WTC11 (cell line): Measurements from ENCODE around the gene ARHGAP15. TPM values are rescaled to one million over a fixed set of nuclear protein-coding genes. Genes with fewer than 3 reads are reported as not detected.

Experiments used
- ATAC-seq: fragments of 200-7000 bp; cut with Tn5 transposase; 2 replicates; pipeline ENCODE4 v1.10.0; 2021; ENCODE audit warnings: mild to moderate bottlenecking, moderate library complexity
- CTCF ChIA-PET: fragments of 300-600 bp; sonication (Branson Sonifier 250); formaldehyde crosslinking; loops from one replicate; lab custom pipeline; 2021; ENCODE audit warnings: antibody characterized with exemption; lab: Charles Lee
- POLR2A ChIA-PET: fragments of 350-600 bp; sonication (Branson Sonifier 250); formaldehyde crosslinking; loops from one replicate; lab custom pipeline; 2021; ENCODE audit warnings: antibody characterized with exemption; lab: Charles Lee
- DNase-seq: peaks from one replicate; pipeline ENCODE4 v3.0.0; 2021; ENCODE audit warnings: low spot score
- H3K27ac Mint-ChIP-seq: 2 replicates; pipeline ENCODE4 v1.8.0; 2021; ENCODE audit warnings: mixed read lengths
- H3K27me3 Mint-ChIP-seq: 2 replicates; pipeline ENCODE4 v1.8.0; 2021; ENCODE audit warnings: low read depth, mild to moderate bottlenecking, moderate library complexity, mixed read lengths
- H3K36me3 Mint-ChIP-seq: 2 replicates; pipeline ENCODE4 v1.8.0; 2021; ENCODE audit warnings: mixed read lengths
- H3K4me1 Mint-ChIP-seq: 2 replicates; pipeline ENCODE4 v1.8.0; 2022; ENCODE audit warnings: mixed read lengths
- H3K4me3 Mint-ChIP-seq: 2 replicates; pipeline ENCODE4 v1.8.0; 2021; ENCODE audit warnings: mild to moderate bottlenecking, moderate library complexity, mixed read lengths
- H3K9me3 Mint-ChIP-seq: 2 replicates; pipeline ENCODE4 v1.8.0; 2021; ENCODE audit warnings: mixed read lengths
- CBFB ChIP-seq: sonication (generic); formaldehyde crosslinking; IDR thresholded peaks from 2 replicates; pipeline ENCODE4 v1.8.1; 2022; ENCODE audit warnings: mild to moderate bottlenecking, low read depth, missing genetic modification reagents
- CREB1 ChIP-seq: sonication (generic); formaldehyde crosslinking; IDR thresholded peaks from 2 replicates; pipeline ENCODE4 v1.8.0; 2023; ENCODE audit warnings: mild to moderate bottlenecking, missing genetic modification reagents
- NR2C2 ChIP-seq: sonication (generic); formaldehyde crosslinking; IDR thresholded peaks from 2 replicates; pipeline ENCODE4 v1.8.0; 2022; ENCODE audit warnings: mild to moderate bottlenecking, missing genetic modification reagents
- OVOL2 ChIP-seq: fragments of 250-450 bp; sonication (Bioruptor Pico); IDR thresholded peaks from 2 replicates; pipeline ENCODE4 v1.9.0; 2021; ENCODE audit warnings: mild to moderate bottlenecking, borderline replicate concordance
- PRRX2 ChIP-seq: fragments of 250-450 bp; sonication (Bioruptor Pico); IDR thresholded peaks from 2 replicates; pipeline ENCODE4 v1.8.0; 2021; ENCODE audit warnings: mild to moderate bottlenecking
- SMAD3 ChIP-seq: sonication (generic); formaldehyde crosslinking; IDR thresholded peaks from 2 replicates; pipeline ENCODE4 v1.8.0; 2022; ENCODE audit warnings: missing genetic modification reagents, mild to moderate bottlenecking, borderline replicate concordance
- SMAD4 ChIP-seq: sonication (generic); formaldehyde crosslinking; IDR thresholded peaks from 2 replicates; pipeline ENCODE4 v1.8.0; 2022; ENCODE audit warnings: mild to moderate bottlenecking, missing genetic modification reagents
- SP1 ChIP-seq: sonication (generic); formaldehyde crosslinking; conservative IDR thresholded peaks from 2 replicates; pipeline ENCODE4 v1.8.1; 2022; ENCODE audit warnings: missing genetic modification reagents
- total RNA-seq: library from RNA; stranded (reverse); gene quantifications from 3 replicates; pipeline ENCODE4 v1.2.3, GENCODE V29; 2021
- TF ChIP-seq, protein P1 (sequence below): sonication (generic); formaldehyde crosslinking; IDR thresholded peaks from 2 replicates; pipeline ENCODE4 v1.8.1; 2022; ENCODE audit warnings: low read depth, mild to moderate bottlenecking, moderate library complexity, missing genetic modification reagents, borderline replicate concordance
- TF ChIP-seq, protein P2 (sequence below): sonication (generic); formaldehyde crosslinking; IDR thresholded peaks from 2 replicates; pipeline ENCODE4 v1.8.0; 2022; ENCODE audit warnings: mild to moderate bottlenecking, missing genetic modification reagents
- TF ChIP-seq, protein P3 (sequence below): sonication (generic); formaldehyde crosslinking; IDR thresholded peaks from 2 replicates; pipeline ENCODE4 v1.8.1; 2022; ENCODE audit warnings: mild to moderate bottlenecking, missing genetic modification reagents, moderate library complexity, borderline replicate concordance
- TF ChIP-seq, protein P4 (sequence below): sonication (generic); formaldehyde crosslinking; IDR thresholded peaks from 2 replicates; pipeline ENCODE4 v1.8.0; 2022; ENCODE audit warnings: missing genetic modification reagents
- TF ChIP-seq, protein P5 (sequence below): fragments of 250-450 bp; sonication (Bioruptor Pico); IDR thresholded peaks from 2 replicates; pipeline ENCODE4 v1.9.0; 2021; ENCODE audit warnings: mild to moderate bottlenecking, borderline replicate concordance

ARHGAP15 gene
- total RNA-seq, 1 experiment from 2014 or later, result 0.28 TPM

DNA sequence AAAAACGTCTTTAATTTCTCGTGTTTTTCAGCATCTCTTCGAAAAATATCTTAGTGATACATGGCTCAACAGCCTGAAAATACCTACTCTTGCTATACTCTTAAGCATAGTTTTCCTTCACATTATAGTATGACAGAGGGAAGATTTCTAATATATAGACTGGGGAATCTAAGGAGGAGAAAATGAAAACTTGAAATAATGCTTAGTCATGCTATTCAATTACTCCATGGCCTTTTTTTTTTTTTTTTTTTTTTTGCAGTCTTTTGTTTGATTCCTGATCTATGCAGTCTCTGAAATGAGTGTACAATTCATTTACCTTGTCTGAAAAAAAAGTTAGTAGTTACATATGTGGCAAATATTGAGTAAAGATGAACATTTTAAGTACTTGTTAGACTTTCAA, 337.8 kb downstream of the ARHGAP15 start (continued):
- TF ChIP-seq, protein P1, sequence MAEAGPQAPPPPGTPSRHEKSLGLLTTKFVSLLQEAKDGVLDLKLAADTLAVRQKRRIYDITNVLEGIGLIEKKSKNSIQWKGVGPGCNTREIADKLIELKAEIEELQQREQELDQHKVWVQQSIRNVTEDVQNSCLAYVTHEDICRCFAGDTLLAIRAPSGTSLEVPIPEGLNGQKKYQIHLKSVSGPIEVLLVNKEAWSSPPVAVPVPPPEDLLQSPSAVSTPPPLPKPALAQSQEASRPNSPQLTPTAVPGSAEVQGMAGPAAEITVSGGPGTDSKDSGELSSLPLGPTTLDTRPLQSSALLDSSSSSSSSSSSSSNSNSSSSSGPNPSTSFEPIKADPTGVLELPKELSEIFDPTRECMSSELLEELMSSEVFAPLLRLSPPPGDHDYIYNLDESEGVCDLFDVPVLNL (CRISPR knock-in tag), result no peak

DNA sequence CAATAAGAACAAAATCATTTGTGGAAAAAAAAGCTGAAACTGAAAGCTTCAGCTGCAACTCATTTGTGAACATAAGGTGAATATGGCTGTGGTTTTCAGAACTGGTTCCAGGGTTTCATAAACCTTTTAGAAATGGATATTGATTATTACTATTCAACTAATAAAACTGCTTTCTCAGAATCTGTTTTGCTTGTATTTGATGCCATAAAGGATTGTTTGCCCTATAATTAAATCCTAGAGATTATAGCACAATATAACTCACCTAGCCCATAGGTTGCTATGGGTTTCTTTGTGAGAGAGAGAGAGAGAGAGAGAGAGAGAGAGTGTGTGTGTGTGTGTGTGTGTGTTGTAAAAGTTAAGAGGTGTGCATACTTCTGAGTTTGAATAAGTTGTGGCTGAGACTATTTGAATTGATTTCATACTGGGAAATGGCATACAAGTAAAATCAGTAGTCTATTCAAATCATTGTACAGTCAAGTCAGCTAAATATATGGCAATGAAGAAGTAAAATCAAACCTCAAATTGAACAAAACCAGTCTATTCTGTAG, 339.2 kb downstream of the ARHGAP15 start:
- no peak overlapping the region for H3K27ac Mint-ChIP-seq
- no peaks in the 10 kb centered on the region for H3K9me3 Mint-ChIP-seq
- DNase-seq, result no peak
- TF ChIP-seq, protein P2, sequence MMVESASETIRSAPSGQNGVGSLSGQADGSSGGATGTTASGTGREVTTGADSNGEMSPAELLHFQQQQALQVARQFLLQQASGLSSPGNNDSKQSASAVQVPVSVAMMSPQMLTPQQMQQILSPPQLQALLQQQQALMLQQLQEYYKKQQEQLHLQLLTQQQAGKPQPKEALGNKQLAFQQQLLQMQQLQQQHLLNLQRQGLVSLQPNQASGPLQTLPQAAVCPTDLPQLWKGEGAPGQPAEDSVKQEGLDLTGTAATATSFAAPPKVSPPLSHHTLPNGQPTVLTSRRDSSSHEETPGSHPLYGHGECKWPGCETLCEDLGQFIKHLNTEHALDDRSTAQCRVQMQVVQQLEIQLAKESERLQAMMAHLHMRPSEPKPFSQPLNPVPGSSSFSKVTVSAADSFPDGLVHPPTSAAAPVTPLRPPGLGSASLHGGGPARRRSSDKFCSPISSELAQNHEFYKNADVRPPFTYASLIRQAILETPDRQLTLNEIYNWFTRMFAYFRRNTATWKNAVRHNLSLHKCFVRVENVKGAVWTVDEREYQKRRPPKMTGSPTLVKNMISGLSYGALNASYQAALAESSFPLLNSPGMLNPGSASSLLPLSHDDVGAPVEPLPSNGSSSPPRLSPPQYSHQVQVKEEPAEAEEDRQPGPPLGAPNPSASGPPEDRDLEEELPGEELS (CRISPR knock-in tag), result no peak
- TF ChIP-seq CBFB (CRISPR knock-in tag) (no peak), NR2C2 (CRISPR knock-in tag) (no peak), OVOL2 (CRISPR knock-in tag) (no peak)
- TF ChIP-seq, protein P3, sequence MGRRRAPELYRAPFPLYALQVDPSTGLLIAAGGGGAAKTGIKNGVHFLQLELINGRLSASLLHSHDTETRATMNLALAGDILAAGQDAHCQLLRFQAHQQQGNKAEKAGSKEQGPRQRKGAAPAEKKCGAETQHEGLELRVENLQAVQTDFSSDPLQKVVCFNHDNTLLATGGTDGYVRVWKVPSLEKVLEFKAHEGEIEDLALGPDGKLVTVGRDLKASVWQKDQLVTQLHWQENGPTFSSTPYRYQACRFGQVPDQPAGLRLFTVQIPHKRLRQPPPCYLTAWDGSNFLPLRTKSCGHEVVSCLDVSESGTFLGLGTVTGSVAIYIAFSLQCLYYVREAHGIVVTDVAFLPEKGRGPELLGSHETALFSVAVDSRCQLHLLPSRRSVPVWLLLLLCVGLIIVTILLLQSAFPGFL (CRISPR knock-in tag), result no peak
- TF ChIP-seq, protein P4, sequence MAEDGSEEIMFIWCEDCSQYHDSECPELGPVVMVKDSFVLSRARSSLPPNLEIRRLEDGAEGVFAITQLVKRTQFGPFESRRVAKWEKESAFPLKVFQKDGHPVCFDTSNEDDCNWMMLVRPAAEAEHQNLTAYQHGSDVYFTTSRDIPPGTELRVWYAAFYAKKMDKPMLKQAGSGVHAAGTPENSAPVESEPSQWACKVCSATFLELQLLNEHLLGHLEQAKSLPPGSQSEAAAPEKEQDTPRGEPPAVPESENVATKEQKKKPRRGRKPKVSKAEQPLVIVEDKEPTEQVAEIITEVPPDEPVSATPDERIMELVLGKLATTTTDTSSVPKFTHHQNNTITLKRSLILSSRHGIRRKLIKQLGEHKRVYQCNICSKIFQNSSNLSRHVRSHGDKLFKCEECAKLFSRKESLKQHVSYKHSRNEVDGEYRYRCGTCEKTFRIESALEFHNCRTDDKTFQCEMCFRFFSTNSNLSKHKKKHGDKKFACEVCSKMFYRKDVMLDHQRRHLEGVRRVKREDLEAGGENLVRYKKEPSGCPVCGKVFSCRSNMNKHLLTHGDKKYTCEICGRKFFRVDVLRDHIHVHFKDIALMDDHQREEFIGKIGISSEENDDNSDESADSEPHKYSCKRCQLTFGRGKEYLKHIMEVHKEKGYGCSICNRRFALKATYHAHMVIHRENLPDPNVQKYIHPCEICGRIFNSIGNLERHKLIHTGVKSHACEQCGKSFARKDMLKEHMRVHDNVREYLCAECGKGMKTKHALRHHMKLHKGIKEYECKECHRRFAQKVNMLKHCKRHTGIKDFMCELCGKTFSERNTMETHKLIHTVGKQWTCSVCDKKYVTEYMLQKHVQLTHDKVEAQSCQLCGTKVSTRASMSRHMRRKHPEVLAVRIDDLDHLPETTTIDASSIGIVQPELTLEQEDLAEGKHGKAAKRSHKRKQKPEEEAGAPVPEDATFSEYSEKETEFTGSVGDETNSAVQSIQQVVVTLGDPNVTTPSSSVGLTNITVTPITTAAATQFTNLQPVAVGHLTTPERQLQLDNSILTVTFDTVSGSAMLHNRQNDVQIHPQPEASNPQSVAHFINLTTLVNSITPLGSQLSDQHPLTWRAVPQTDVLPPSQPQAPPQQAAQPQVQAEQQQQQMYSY (CRISPR knock-in tag), result no peak
- ChIA-PET POLR2A (no interaction called here), CTCF (no interaction called here)
- no peak overlapping the region for H3K4me3 Mint-ChIP-seq
- H3K36me3 Mint-ChIP-seq, result no peaks in the 10 kb centered on the region
- ATAC-seq, result no peak
- H3K4me1 Mint-ChIP-seq, result peaks cover 7% of the 10 kb centered on the region; the same call in 1 of the 2 replicates
- H3K27me3 Mint-ChIP-seq, result no peaks in the 10 kb centered on the region

DNA sequence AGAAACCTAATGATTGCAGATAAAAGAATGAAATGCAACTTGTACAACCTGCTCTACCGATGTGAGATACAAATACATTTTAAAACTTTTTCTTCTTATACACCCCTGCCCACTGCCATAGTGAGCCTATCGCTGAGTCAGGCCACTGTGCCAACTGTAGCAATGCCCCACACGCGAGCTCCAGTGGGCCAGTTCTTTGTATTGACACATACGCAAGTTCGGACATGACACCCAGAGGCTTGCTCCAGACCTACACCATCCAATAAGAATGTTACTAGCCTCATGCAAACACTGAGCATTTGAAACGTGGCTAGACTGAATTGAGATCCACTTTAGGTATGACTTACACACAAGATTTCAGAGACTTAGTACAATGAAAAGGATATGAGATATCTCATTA, 340.1 kb downstream of the ARHGAP15 start:
- no peaks in the 10 kb centered on the region for H3K27me3 Mint-ChIP-seq
- H3K4me3 Mint-ChIP-seq, result no peak overlapping the region
- H3K9me3 Mint-ChIP-seq, result no peaks in the 10 kb centered on the region
- peaks cover 7% of the 10 kb centered on the region; the same call in 1 of the 2 replicates for H3K4me1 Mint-ChIP-seq
- H3K36me3 Mint-ChIP-seq, result no peaks in the 10 kb centered on the region
- TF ChIP-seq CREB1 (CRISPR knock-in tag) (no peak), SP1 (CRISPR knock-in tag) (no peak), PRRX2 (CRISPR knock-in tag) (no peak), SMAD4 (CRISPR knock-in tag) (no peak), SMAD3 (CRISPR knock-in tag) (no peak)
- TF ChIP-seq, protein P5, sequence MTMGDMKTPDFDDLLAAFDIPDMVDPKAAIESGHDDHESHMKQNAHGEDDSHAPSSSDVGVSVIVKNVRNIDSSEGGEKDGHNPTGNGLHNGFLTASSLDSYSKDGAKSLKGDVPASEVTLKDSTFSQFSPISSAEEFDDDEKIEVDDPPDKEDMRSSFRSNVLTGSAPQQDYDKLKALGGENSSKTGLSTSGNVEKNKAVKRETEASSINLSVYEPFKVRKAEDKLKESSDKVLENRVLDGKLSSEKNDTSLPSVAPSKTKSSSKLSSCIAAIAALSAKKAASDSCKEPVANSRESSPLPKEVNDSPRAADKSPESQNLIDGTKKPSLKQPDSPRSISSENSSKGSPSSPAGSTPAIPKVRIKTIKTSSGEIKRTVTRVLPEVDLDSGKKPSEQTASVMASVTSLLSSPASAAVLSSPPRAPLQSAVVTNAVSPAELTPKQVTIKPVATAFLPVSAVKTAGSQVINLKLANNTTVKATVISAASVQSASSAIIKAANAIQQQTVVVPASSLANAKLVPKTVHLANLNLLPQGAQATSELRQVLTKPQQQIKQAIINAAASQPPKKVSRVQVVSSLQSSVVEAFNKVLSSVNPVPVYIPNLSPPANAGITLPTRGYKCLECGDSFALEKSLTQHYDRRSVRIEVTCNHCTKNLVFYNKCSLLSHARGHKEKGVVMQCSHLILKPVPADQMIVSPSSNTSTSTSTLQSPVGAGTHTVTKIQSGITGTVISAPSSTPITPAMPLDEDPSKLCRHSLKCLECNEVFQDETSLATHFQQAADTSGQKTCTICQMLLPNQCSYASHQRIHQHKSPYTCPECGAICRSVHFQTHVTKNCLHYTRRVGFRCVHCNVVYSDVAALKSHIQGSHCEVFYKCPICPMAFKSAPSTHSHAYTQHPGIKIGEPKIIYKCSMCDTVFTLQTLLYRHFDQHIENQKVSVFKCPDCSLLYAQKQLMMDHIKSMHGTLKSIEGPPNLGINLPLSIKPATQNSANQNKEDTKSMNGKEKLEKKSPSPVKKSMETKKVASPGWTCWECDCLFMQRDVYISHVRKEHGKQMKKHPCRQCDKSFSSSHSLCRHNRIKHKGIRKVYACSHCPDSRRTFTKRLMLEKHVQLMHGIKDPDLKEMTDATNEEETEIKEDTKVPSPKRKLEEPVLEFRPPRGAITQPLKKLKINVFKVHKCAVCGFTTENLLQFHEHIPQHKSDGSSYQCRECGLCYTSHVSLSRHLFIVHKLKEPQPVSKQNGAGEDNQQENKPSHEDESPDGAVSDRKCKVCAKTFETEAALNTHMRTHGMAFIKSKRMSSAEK (CRISPR knock-in tag), result no peak
- no peak overlapping the region for H3K27ac Mint-ChIP-seq
- POLR2A ChIA-PET, result no interaction called here
- ATAC-seq (no peak), DNase-seq (no peak)
- CTCF ChIA-PET, result no interaction called here
